DLD1 (cell line): ENCODE data around the gene DIAPH2.

Source experiments
- in situ Hi-C: cut with HindIII; loops from 2 replicates; pipeline ENCODE4 v1.10.0; 2017; ENCODE audit warnings: low sequenced_read_pairs

DIAPH2 gene

DNA sequence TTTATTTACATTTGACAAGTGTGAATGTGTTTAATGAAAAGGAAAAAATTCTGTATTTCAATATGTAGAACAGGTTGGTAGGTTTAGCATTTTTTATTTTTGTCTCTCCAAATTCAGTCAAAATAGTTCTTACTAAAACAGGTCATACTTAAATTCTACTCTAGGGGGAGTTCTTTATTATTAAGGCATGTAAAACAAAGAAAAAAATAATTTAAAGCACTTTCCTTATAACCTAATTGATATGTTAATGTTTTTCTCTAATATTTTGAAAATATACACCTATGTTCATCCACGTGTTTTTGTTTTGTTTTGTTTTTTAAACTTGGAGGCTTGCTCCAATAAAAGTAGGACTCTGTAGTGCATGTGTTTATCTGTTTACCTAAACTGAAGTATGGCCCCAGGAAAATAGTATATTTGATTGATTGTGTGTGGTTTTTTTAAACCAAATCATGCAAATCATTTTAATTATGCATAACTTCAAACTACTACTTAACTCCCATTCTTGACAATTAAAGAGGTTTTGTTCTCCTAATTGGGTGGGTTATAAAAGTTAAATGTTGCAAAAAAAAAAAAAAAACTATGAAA, 761.7 kb downstream of the DIAPH2 start:
- in situ Hi-C loops: no loop called here

DNA sequence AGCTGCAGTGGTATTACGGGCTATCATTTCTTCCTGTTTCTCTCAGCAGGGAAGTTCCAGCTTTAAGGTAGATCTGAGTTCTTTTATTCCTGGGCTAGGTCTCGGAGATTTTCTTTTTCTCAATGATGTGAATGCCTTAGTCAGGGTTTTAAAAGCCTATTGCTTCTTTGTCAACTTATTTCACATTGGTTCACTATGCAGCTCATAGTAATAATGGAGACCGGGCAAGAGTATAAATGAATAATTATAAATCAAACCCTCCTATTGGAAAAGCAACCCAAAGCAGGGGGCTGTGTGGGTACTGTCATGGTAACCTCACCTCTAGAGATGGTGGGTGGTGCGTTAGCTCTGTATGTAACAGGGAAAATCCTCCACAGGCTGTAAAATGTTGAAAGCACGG, 762.7 kb downstream of the DIAPH2 start:
- in situ Hi-C loops: no loop called here

- in situ Hi-C loops: no loop called here
These were observed 767.6 kb downstream of the DIAPH2 start for GRCh38 chrX:97452283-97452682.

GRCh38 chrX:97461763-97462162, 777.1 kb downstream of the DIAPH2 start:
- in situ Hi-C loops: no loop called here

DNA sequence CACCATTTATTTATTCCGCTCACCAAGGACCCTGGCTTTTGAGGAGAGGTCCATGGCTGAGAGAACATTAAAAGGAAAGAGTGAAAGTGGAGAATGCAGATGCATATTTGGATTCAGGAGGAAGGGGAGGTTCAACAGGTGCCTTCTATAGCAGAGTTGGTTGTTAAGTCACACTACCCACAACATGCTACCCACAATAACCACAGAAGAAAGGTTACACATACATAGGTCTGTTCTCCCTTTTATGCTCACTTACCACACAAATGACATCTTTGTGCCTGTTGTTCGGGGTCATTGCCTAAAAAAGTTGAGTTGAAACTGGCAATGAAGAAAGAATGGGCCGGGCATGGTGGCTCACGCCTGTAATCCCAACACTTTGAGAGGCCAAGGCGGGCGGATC, 786.4 kb downstream of the DIAPH2 start:
- in situ Hi-C loops: no loop called here

DNA sequence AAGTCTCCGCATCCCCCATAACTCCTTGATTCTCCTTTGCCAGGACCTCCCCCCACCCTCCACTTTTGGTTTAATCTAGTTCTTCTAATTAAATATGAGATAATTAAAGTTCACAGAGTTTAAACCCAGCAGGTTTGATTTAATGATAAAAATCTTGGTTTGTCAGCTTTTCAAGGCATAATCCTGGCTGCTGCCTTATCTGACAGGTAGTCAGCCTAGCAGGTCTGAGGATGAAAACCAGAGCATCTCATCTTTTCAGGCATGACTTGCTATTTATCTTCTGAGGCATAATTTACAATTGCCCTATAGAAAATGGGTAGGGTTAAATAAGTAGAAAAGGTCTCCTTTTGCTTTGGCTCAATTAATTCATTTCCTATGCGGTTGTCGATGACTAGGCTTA, 790.3 kb downstream of the DIAPH2 start:
- in situ Hi-C loops: no loop called here

DNA sequence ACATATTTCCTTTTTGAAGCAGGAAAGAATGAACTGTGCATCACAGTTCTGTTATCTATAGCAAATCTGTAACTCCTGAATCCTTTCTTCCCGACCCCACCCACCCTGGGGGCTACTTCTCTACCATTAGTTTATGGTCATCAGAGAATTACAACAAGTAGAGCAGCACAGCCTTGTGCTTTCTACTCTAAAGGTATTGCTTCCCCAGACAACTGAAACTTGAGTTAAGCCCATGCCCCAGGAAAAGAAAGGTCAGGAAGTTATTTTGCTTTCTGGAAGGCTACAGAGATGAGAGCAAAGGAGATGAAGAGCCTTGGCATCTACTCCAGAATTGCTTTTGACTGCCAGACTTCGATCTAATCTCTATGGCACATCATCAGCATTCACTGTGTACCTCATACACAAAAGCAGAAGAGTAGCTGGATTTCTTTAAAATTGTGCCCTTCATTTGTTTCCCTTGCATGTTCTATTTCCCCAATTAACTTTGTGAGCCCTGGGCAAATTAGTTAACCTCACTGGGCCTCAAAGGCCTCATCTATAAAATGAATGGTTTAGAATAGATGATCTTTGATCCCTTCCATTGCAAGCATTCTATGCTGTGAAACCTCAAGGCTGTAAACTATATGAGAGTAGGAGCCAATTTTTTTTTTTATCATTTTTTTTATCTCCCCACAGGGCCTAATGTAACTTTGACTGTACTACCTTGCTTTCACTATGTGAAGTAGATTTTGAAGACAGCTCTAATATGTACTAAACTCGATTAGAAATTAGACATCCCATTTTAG, 794.7 kb downstream of the DIAPH2 start:
- in situ Hi-C loops: no loop called here

DNA sequence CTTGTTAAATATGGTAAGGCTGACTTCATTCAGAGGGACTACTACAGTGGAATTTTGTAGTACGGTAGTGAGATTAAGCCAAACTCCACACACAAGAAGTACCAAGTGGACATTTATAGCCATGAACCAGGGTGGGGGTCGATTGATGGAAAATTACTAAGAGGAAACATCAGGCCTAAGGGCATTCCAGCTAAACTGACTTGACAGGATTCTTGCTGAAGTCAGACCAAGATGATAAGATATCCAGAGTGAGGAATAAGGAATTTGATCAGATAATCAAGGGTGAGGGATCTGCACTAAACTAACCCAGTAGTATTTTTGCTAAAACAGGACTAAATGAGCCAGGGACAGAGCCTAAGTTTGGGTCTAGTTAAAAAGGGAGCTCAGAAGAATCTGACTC, 796.6 kb downstream of the DIAPH2 start:
- in situ Hi-C loops: no loop called here

GRCh38 chrX:97482666-97483300, 798.1 kb downstream of the DIAPH2 start:
- in situ Hi-C loops: no loop called here

- in situ Hi-C loops: no loop called here
These were observed 806.0 kb downstream of the DIAPH2 start for GRCh38 chrX:97490656-97491055.

DNA sequence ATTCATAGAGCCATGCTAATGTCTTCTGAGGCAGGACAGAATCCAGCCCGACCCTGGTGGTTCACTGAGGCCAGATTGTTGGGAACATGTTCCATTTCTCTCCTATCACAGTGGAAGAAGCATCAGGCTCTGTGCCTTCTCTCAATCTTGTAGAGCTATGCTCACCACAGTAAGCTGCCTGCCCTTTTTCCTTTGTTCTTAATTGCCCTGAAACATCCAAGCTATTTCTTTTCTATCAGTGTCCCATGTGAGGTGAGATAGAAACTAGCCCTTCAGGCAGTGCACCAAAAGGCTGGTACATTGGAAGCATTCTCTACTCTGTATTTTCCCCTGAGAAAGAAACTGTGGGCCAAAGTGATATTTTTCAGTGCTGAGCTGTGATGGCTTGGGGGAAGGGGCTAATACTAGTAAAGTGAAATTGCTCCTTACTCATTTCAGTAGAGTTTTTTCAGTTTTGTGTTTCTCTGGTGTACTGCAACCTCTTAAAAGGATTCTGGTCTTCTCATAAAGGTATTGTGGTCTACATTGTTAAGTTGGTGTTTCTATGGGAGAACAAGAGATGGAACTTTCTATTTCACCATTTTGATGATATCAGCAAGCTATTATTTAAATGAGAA, 810.2 kb downstream of the DIAPH2 start:
- in situ Hi-C loops: no loop called here

DNA sequence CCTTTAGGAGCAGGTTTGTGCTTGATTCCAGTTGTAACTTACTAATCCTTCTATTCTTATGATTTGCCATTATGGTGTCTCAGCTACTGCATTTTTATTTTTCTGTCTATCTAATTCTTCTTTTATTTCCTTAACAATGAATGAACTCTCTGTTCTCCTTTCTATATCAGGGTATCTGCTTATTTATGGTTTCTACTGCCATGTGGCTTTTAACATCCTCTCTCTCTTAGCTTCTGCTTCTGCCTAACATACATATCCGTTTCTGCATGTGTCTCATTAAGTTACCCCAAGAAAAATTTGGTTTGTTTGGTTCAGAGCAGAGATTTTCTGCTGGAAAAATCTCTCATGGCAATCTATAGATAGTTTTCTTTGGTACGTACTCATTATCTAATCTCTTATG, 813.5 kb downstream of the DIAPH2 start:
- in situ Hi-C loops: no loop called here

DNA sequence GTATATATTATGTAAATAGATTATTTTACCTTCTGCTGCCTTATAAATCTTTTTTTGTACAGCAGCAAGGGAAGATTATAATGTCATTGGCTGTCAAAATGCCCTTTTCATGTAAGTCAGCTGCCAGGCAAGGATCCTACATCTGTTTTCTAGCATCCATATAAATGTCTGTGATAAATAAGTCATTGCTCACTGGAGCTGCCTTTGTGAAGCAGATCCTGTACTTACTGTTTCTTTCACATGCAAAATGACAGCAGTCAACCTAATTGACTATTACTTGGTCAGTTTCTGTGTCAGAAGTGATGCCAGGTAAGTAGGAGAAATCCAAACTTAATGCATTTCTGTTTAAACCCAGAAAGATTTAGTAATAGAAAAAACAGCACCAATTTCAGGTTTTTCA, 819.8 kb downstream of the DIAPH2 start:
- in situ Hi-C loops: no loop called here

GRCh38 chrX:97517763-97518162, 833.1 kb downstream of the DIAPH2 start:
- in situ Hi-C loops: no loop called here

- in situ Hi-C loops: no loop called here
These were observed 837.7 kb downstream of the DIAPH2 start for GRCh38 chrX:97522307-97522706.

DNA sequence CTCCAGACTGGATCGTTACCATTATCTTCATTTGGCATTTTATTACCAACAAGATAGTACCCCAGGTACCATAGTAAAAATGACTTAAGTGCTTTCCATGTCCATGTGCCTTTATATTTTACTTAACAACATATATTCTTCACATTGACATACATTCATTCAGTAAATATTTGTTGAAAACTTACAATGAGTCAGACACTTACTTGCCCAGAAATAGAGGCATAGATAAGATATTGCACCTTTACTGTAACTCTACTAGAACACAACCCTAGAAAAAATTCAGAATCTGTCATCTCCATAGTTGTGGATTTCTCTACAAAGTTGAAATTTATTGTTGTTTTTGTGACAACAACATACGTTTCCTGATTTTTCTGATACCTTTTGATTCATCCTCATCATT, 839.7 kb downstream of the DIAPH2 start:
- in situ Hi-C loops: no loop called here

- in situ Hi-C loops: no loop called here
These were observed 840.4 kb downstream of the DIAPH2 start for GRCh38 chrX:97524997-97525396.

GRCh38 chrX:97525981-97526380, 841.3 kb downstream of the DIAPH2 start:
- in situ Hi-C loops: no loop called here

DNA sequence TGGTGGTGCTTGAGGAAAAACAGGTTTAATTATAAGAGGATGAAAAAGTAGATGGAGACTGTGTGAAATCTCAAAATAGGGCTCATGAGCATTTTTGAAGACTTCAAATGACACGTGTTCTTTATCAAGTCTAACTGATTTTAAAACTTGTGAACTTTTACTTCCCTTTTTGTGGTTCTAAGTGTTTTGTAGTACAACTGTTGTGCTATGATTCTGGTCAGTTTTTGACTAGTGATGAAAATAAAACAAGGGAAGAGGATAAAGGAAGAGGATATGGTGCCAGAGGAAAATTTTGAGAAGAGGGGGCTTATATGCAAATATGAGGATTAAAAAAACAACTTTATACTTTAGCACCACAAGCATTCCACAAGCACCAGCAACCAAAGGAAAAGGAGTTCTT, 843.1 kb downstream of the DIAPH2 start:
- in situ Hi-C loops: no loop called here

DNA sequence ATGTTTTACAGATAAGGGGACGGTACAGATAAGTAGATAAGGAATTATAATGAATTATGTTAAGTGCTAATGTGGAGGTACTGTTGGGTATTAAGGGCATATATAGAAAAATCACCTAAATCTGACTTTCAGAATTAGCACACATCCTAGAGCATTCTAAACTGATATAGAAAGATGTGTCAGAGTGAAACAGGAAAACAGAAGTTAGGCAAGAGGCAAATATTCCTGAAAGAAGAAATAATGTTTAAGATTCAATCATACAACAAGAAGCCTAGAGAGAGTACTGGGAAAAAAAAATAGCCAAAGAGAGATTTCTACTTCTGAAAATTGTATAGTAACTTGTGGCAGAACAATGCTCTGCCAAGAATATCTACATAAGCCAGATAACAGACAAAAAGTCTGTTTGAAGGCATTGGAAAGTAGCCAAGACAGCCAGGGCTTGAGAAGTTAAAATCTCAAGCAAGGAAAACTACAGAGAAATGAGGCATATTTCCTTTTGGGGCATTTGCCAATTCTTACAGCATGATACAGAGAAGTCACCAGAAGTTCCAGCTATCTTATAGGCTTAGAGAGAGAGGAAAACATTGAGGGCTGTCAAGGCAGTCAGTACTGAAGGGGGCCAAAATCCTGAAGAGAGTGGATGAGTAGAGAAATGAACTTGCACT, 845.0 kb downstream of the DIAPH2 start:
- in situ Hi-C loops: no loop called here

- in situ Hi-C loops: no loop called here
These were observed 847.2 kb downstream of the DIAPH2 start for GRCh38 chrX:97531825-97532224.
